AG04450 (cell line): ENCODE measurements around the gene PDE3A. TPM values are rescaled to one million over a fixed set of nuclear protein-coding genes. Genes with fewer than 3 reads are reported as not detected.
"Not testable (repeated sequence)": the region's sequence is repeated elsewhere in the genome, so short reads cannot be mapped to it uniquely, and the experiment has no call there.

Experiments used
- CTCF ChIA-PET: fragments of 300-600, 350-600 bp; formaldehyde crosslinking; extraction: SDS; loops from one replicate; lab custom pipeline; 2022; ENCODE audit warnings: antibody characterized with exemption, inconsistent platforms; lab: Charles Lee
- POLR2A ChIA-PET: fragments of 350-600 bp; formaldehyde crosslinking; extraction: SDS; loops from one replicate; lab custom pipeline; 2021; ENCODE audit warnings: antibody characterized with exemption, inconsistent platforms; lab: Yijun Ruan, JAX
- DNase-seq: peaks from one replicate; pipeline ENCODE4 v3.0.0-alpha.2; 2011; ENCODE audit warnings: low read depth, low spot score
- H3K27ac ChIP-seq: one replicate; pipeline ENCODE4 v1.5.1; 2012; ENCODE audit warnings: low read depth, low read length, control low read depth
- H3K27me3 ChIP-seq: one replicate; pipeline ENCODE4 v1.6.0; 2012; ENCODE audit warnings: low read length; ENCODE audit not compliant: control insufficient read depth, insufficient read depth
- H3K4me3 ChIP-seq: 2 replicates; pipeline ENCODE4 v1.5.1; 2011; ENCODE audit warnings: mild to moderate bottlenecking, low read depth, low read length, control low read depth
- H3K9me3 ChIP-seq: 2 replicates; pipeline ENCODE4 v1.5.1; 2012; ENCODE audit warnings: low read length; ENCODE audit not compliant: control insufficient read depth, insufficient read depth
- CTCF ChIP-seq: IDR thresholded peaks from 2 replicates; pipeline ENCODE4 v1.5.1; 2011; ENCODE audit warnings: low read depth, low read length, control low read depth, inconsistent platforms
- polyA plus RNA-seq: library from polyadenylated mRNA; depleted of rRNA; stranded (reverse); fragments of >200 nt; gene quantifications from 2 replicates; pipeline ENCODE4 v1.2.3, GENCODE V29; 2011

PDE3A gene
- polyA plus RNA-seq, 1 experiment: 0.10 TPM

GRCh38 chr12:20377750-20378149 is 9.4 kb downstream of the PDE3A start:
- Histone ChIP-seq H3K9me3 (no peaks in the 10 kb centered on the region), H3K27me3 (peaks cover 2% of the 10 kb centered on the region), H3K4me3 (no peak overlapping the region), H3K27ac (no peak overlapping the region)
- TF ChIP-seq CTCF: no peak
- no peak for DNase-seq
- ChIA-PET CTCF (interaction anchor here (2.2 to 2.7 kb wide), 2 partner anchors 462 to 638 kb away, joined by 10 to 18 read pairs; no protein-coding TSS in a partner anchor), POLR2A (no interaction called here)

GRCh38 chr12:20382117-20382516 is 13.8 kb downstream of the PDE3A start:
- CTCF ChIA-PET: no interaction called here
- no peak for DNase-seq

GRCh38 chr12:20383612-20384011 is 15.3 kb downstream of the PDE3A start:
- TF ChIP-seq CTCF: no peak
- H3K27ac ChIP-seq: no peak overlapping the region
- POLR2A ChIA-PET: no interaction called here
- no peak for DNase-seq
- no peaks in the 10 kb centered on the region for H3K9me3 ChIP-seq
- no peaks in the 10 kb centered on the region for H3K27me3 ChIP-seq
- no peak overlapping the region for H3K4me3 ChIP-seq
- CTCF ChIA-PET: no interaction called here

More at GRCh38 chr12:20382117-20382516, 13.8 kb downstream of the PDE3A start:
- Histone ChIP-seq H3K27me3 (no peaks in the 10 kb centered on the region), H3K4me3 (no peak overlapping the region), H3K9me3 (no peaks in the 10 kb centered on the region), H3K27ac (no peak overlapping the region)
- no peak for TF ChIP-seq CTCF
- POLR2A ChIA-PET: no interaction called here

- H3K27ac ChIP-seq, DNase-seq, H3K27me3 ChIP-seq, H3K4me3 ChIP-seq, H3K9me3 ChIP-seq, CTCF ChIA-PET, POLR2A ChIA-PET: not testable (repeated sequence)
Measured at GRCh38 chr12:20384836-20385235, 16.5 kb downstream of the PDE3A start.

GRCh38 chr12:20390846-20391245 is 22.5 kb downstream of the PDE3A start:
- ChIA-PET POLR2A (no interaction called here), CTCF (no interaction called here)
- Histone ChIP-seq H3K27ac (no peak overlapping the region), H3K9me3 (no peaks in the 10 kb centered on the region), H3K27me3 (no peaks in the 10 kb centered on the region), H3K4me3 (no peak overlapping the region)
- TF ChIP-seq CTCF: no peak
- DNase-seq: no peak
